T-helper 2 cell treated with Interferon-gamma antibody and Interleukin-4, amounts not matched to agents 100 ng/mL and 5 ng/mL, for 36 hours (primary cell): ENCODE data around the gene ZBTB11. TPM values are rescaled to one million over a fixed set of nuclear protein-coding genes. Genes with fewer than 3 reads are reported as not detected.
"Not testable (repeated sequence)": the region's sequence is repeated elsewhere in the genome, so short reads cannot be mapped to it uniquely, and the experiment has no call there.

Experiments used
- intact Hi-C: fragments of 100-400 bp; cut with micrococcal nuclease; formaldehyde crosslinking; loops from one replicate; pipeline ENCODE4 v1.15.1; 2023
- total RNA-seq: library from RNA; stranded (reverse); gene quantifications from 2 replicates; pipeline ENCODE4 v1.2.3, GENCODE V29; 2022

ZBTB11 gene, protein sequence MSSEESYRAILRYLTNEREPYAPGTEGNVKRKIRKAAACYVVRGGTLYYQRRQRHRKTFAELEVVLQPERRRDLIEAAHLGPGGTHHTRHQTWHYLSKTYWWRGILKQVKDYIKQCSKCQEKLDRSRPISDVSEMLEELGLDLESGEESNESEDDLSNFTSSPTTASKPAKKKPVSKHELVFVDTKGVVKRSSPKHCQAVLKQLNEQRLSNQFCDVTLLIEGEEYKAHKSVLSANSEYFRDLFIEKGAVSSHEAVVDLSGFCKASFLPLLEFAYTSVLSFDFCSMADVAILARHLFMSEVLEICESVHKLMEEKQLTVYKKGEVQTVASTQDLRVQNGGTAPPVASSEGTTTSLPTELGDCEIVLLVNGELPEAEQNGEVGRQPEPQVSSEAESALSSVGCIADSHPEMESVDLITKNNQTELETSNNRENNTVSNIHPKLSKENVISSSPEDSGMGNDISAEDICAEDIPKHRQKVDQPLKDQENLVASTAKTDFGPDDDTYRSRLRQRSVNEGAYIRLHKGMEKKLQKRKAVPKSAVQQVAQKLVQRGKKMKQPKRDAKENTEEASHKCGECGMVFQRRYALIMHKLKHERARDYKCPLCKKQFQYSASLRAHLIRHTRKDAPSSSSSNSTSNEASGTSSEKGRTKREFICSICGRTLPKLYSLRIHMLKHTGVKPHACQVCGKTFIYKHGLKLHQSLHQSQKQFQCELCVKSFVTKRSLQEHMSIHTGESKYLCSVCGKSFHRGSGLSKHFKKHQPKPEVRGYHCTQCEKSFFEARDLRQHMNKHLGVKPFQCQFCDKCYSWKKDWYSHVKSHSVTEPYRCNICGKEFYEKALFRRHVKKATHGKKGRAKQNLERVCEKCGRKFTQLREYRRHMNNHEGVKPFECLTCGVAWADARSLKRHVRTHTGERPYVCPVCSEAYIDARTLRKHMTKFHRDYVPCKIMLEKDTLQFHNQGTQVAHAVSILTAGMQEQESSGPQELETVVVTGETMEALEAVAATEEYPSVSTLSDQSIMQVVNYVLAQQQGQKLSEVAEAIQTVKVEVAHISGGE
- 29.6 and 30.9 TPM in 2 replicates for total RNA-seq

- intact Hi-C loops: loop anchor here (1.0 to 10.0 kb wide), 13 partner anchors 9 to 1860 kb away; partner anchors contain the start of genes CEP97, CMSS1, LNP1 and NXPE3
These were observed at the start of gene ZBTB11 for GRCh38 chr3:101676765-101677435. Gene ZBTB11 (minus strand): TSS chr3:101677132. CDS start chr3:101676914, 218 bp downstream.

GRCh38 chr3:101725890-101726275 is 49.0 kb upstream of the ZBTB11 start:
- intact Hi-C loops: loop anchor here (2.0 kb wide), 2 partner anchors 43 to 125 kb away; no protein-coding TSS in a partner anchor

DNA sequence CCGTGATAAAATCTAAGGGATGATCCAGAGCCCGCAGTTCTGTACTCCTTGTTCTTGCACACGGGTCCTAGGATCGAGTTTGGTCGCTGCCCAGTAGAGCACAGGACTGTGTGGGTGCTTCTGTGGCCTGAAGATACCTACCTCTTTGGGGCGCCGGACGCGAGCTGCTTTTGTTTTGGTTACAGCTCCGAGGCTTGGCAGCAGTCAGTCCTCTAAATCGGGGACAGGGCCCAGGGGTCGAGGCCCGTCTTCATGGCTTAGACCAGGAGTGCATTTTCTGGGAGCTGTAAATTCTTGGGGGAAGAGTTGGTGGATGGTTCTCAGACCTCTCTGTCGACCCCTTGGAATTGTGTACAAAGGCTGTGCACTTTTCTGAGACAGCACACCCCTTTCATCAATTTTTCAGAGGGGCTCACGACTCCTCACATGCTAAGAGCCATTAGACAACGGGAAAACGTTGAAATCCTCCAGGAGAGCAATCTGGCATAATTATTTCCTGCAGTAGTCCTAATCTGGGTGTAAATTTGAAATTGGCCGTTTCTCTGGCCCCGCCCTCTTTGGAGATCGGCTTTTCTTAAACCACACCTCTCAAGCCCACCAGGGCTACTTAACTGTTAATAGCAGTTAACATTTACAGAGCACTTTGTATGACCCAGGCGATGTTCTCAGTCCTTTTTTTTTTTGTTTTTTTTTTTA is 48.4 kb upstream of the ZBTB11 start:
- intact Hi-C loops: loop anchor here (2.0 kb wide), 2 partner anchors 43 to 125 kb away; no protein-coding TSS in a partner anchor

GRCh38 chr3:101724329-101725193 is 47.6 kb upstream of the ZBTB11 start, which contains the start of gene CEP97:
Gene CEP97 (plus strand): TSS chr3:101724614. CDS start chr3:101724677, 63 bp downstream.
- intact Hi-C loops: loop anchor here (1.0 to 2.0 kb wide), 7 partner anchors 38 to 162 kb away; partner anchors contain the start of genes NXPE3, PCNP, RPL24 and ZBTB11

DNA sequence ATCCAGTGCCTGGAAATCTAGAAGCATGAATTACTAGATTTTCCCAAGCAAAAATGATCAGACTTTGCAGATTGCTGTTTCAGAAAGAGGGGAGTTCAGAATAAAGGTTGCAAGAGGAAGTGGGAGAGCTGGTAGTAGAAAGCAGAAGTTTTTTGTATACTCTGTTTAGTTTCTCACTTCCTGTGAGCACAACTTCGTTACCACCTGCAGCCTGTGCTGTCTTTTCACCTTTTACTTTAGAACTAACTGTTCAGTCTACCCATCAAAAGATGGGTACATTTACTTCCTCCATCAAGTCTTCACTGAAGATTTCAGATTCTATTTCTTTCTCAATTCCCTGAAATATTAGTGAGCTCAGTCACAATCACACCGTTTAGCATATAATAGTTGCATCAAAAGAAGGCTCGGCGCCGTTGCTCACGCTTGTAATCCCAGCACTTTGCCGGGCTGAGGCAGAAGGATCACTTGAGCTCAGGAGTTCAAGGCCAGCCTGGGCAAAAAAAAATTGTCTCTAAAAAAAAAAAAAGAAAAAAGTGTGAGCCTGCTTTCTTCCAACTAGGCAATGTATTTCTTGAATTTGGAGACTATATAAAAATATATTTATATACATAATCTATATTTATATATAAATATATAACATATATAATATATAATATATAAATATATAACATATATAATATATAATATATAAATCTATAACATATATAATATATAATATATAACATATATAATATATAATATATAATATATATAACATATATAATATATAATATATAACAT is 45.7 kb upstream of the ZBTB11 start:
- intact Hi-C loops: no loop called here

- intact Hi-C loops: no loop called here
These were observed 44.2 kb upstream of the ZBTB11 start for GRCh38 chr3:101720851-101721840.

DNA sequence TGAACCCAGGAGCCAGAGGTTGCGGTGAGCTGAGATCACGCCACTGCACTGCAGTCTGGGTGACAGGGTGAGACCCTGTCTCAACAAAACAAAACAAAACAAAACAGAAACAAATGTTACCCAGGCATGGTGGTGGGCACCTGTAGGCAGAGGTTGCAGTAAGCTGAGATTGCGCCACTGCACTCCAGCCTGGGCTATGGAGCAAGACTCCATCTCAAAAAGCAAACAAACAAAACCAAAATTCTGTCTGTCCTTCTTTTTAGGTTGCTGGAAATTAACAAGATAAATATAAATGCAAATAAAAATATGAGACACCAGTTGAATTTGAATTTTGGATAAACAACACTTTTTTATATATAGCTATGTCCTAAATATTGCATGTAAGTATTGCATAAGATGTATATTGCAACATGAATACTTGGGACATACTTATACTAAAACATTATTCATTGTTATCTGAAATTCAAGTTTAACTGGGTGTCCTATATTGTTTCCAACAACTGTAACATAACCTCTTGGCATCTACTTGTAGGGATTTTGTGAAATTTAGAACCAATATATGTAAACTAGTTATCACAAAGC is 42.8 kb upstream of the ZBTB11 start:
- intact Hi-C loops: no loop called here

- intact Hi-C loops: no loop called here
These were observed 41.5 kb upstream of the ZBTB11 start for GRCh38 chr3:101718455-101718854.

DNA sequence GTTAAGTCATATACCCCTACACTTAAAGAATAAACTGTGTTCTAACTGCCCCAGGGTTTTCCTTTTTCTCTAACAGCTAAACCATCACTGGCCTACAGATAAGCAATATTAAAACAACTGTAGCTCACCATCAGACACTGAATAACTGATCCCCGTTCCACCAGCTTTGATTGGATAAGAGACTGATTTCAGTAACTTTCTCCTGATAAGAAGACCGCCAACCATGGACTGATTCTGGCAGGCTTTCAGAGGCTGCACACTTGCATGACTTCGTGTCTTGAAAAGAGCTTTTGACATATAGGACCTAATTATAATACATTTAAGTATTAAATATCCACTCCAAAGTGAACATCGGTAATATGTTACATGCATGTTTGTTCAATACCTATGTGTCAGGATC is 32.2 kb upstream of the ZBTB11 start:
- intact Hi-C loops: no loop called here

- intact Hi-C loops: not testable (repeated sequence)
These were observed 27.7 kb upstream of the ZBTB11 start for GRCh38 chr3:101704639-101705038.

- intact Hi-C loops: no loop called here
These were observed 26.2 kb upstream of the ZBTB11 start for GRCh38 chr3:101703169-101703568.

GRCh38 chr3:101702726-101703125 is 25.8 kb upstream of the ZBTB11 start:
- intact Hi-C loops: no loop called here

- intact Hi-C loops: loop anchor here (1.0 kb wide), 1 partner anchor 11 kb away; no protein-coding TSS in a partner anchor
These were observed 25.0 kb upstream of the ZBTB11 start for GRCh38 chr3:101701696-101702634.

GRCh38 chr3:101695779-101696372 is 18.9 kb upstream of the ZBTB11 start:
- intact Hi-C loops: loop anchor here (1.0 to 5.0 kb wide), 2 partner anchors 107 to 531 kb away; no protein-coding TSS in a partner anchor

DNA sequence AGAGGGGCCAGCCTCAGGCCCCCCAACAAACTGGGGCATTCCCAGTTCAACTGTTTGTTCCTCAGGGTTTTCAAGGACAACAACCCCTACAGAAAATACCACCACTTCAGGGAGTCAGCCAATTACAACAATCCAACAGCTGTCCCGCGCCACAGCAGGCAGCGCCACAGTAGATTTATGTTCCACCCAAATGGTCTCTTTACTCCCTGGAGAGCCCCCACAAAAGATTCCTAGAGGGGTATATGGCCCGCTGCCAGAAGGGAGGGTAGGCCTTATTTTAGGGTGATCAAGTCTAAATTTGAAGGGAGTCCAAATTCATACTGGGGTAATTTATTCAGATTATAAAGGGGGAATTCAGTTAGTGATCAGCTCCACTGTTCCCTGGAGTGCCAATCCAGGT is 17.9 kb upstream of the ZBTB11 start:
- intact Hi-C loops: loop anchor here (1.0 to 5.0 kb wide), 2 partner anchors 108 to 532 kb away; no protein-coding TSS in a partner anchor
